Endodermal cell (in vitro differentiated cells): ENCODE results near the gene SLC12A9. TPM values are rescaled to one million over a fixed set of nuclear protein-coding genes. Genes with fewer than 3 reads are reported as not detected.

Source experiments
- DNase-seq: peaks from one replicate; pipeline ENCODE4 v3.0.0-alpha.2; 2017
- H3K27ac ChIP-seq: 2 replicates; pipeline ENCODE4 v1.5.1; 2013; ENCODE audit warnings: mild to moderate bottlenecking, low read depth, low read length, moderate library complexity
- H3K27me3 ChIP-seq: 2 replicates; pipeline ENCODE4 v1.6.1; 2013; ENCODE audit warnings: mild to moderate bottlenecking, low read length, moderate library complexity; ENCODE audit not compliant: insufficient read depth, control insufficient read depth, poor library complexity, severe bottlenecking
- H3K36me3 ChIP-seq: 2 replicates; pipeline ENCODE4 v1.7.0; 2013; ENCODE audit warnings: mild to moderate bottlenecking, low read length, moderate library complexity; ENCODE audit not compliant: control insufficient read depth, insufficient read depth
- H3K4me1 ChIP-seq: one replicate; pipeline ENCODE4 v1.7.0; 2013; ENCODE audit warnings: low read length; ENCODE audit not compliant: control insufficient read depth, insufficient read depth
- H3K4me3 ChIP-seq: 2 replicates; pipeline ENCODE4 v1.5.1; 2013; ENCODE audit warnings: mild to moderate bottlenecking, low read length, moderate library complexity
- H3K9ac ChIP-seq: 2 replicates; pipeline ENCODE4 v1.6.1; 2013; ENCODE audit warnings: mild to moderate bottlenecking, low read length, moderate library complexity; ENCODE audit not compliant: poor library complexity, severe bottlenecking; ENCODE audit errors: extremely low read depth
- H3K9me3 ChIP-seq: 2 replicates; pipeline ENCODE4 v1.6.1; 2013; ENCODE audit warnings: mild to moderate bottlenecking, low read length, moderate library complexity; ENCODE audit not compliant: control insufficient read depth
- H3K27ac Mint-ChIP-seq: 2 replicates; pipeline ENCODE4 v1.8.0; 2020; ENCODE audit warnings: mixed read lengths
- H3K27me3 Mint-ChIP-seq: 2 replicates; pipeline ENCODE4 v1.8.0; 2021; ENCODE audit warnings: mild to moderate bottlenecking, mixed read lengths; ENCODE audit not compliant: insufficient read depth
- H3K36me3 Mint-ChIP-seq: 2 replicates; pipeline ENCODE4 v1.8.0; 2020; ENCODE audit warnings: low read depth, mixed read lengths
- H3K4me1 Mint-ChIP-seq: 2 replicates; pipeline ENCODE4 v1.8.0; 2020; ENCODE audit warnings: mixed read lengths
- H3K4me3 Mint-ChIP-seq: 2 replicates; pipeline ENCODE4 v1.8.0; 2020; ENCODE audit warnings: mild to moderate bottlenecking, moderate library complexity, mixed read lengths
- H3K9me3 Mint-ChIP-seq: 2 replicates; pipeline ENCODE4 v1.8.0; 2020; ENCODE audit warnings: mild to moderate bottlenecking, mixed read lengths
- WGBS, 2 experiments: methylation state at CpG; one replicate each; pipeline versions ENCODE4 v1.1.5 to v1.1.7; 2013; ENCODE audit warnings: missing lambda C conversion rate in 2 of 2, mixed read lengths in 1 of 2; ENCODE audit not compliant: insufficient coverage in 1 of 2, insufficient read length in 1 of 2; 5-methylcytosine and 5-hydroxymethylcytosine counted together
- total RNA-seq, 2 donors: library from RNA; stranded (reverse); fragmentation: NEBNext Ultra II Directional in 1 of 2; extraction: Animal tissue kit (Norgen Biotek cat#: 25700) in 1 of 2; gene quantifications; 2 replicates in 1 of 2; 3 replicates in 1 of 2; pipeline ENCODE4 v1.2.1, GENCODE V29; 2021
- TF ChIP-seq, protein P1 (sequence below): fragments of 200-600 bp; sonication (generic); conservative IDR thresholded peaks from 2 replicates; pipeline ENCODE4 v1.5.0; 2021; ENCODE audit warnings: antibody characterized with exemption, mild to moderate bottlenecking

SLC12A9 gene
- total RNA-seq, 2 donors from 2014 or later, result 22.5 to 35.1 TPM

DNA sequence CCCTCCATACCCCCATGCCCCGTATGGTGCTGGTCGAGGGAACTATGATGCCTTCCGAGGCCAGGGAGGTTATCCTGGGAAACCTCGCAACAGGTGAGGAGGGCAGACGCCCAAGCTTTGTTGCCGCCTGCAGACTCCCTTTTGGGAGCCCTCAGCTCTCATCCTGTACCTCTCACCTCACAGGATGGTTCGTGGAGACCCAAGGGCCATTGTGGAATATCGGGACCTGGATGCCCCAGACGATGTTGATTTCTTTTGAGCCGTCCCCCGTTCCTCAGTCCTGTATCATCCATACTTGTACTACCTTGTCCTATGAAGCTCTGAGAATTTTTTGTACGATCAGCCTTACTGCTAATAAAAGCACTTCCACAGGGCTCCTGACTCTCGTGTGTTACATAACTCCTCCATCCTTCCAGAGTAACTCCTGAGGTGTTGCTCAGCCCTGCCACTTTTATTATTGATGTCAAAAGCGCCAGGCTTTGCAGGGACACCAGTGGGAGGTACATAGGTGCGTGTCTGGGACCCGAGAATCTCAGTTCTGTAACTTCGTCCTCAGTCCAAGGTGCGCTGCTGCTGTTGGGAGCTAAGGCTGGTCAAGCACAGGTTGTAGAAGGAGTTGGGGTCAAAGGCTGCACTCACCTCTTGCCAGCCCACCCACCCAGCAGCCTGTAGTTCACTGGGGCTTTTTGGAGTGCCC lies 35.9 kb downstream of the SLC12A9 start:
- TF ChIP-seq, protein P1, sequence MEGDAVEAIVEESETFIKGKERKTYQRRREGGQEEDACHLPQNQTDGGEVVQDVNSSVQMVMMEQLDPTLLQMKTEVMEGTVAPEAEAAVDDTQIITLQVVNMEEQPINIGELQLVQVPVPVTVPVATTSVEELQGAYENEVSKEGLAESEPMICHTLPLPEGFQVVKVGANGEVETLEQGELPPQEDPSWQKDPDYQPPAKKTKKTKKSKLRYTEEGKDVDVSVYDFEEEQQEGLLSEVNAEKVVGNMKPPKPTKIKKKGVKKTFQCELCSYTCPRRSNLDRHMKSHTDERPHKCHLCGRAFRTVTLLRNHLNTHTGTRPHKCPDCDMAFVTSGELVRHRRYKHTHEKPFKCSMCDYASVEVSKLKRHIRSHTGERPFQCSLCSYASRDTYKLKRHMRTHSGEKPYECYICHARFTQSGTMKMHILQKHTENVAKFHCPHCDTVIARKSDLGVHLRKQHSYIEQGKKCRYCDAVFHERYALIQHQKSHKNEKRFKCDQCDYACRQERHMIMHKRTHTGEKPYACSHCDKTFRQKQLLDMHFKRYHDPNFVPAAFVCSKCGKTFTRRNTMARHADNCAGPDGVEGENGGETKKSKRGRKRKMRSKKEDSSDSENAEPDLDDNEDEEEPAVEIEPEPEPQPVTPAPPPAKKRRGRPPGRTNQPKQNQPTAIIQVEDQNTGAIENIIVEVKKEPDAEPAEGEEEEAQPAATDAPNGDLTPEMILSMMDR, result no peak
- peaks cover 25% of the 10 kb centered on the region for H3K4me1 Mint-ChIP-seq
- no peaks in the 10 kb centered on the region for H3K27me3 ChIP-seq
- H3K9me3 Mint-ChIP-seq, result no peaks in the 10 kb centered on the region
- peak overlapping the region; percentile 64 for H3K27ac Mint-ChIP-seq
- no peaks in the 10 kb centered on the region for H3K9me3 ChIP-seq
- no peak for DNase-seq
- H3K27ac ChIP-seq, result peak overlapping the region; percentile 80
- peak overlapping the region; percentile 71 for H3K4me3 Mint-ChIP-seq
- peaks cover 2% of the 10 kb centered on the region for H3K4me1 ChIP-seq
- peaks cover 55% of the 10 kb centered on the region for H3K36me3 ChIP-seq
- no peaks in the 10 kb centered on the region for H3K27me3 Mint-ChIP-seq
- peak overlapping the region; percentile 72 for H3K9ac ChIP-seq
- 84 to 88% methylated on average over 15 to 18 of the region's 18 CpGs for WGBS, 2 experiments
- H3K4me3 ChIP-seq, result peak overlapping the region; percentile 79
- peaks cover 53% of the 10 kb centered on the region for H3K36me3 Mint-ChIP-seq

DNA sequence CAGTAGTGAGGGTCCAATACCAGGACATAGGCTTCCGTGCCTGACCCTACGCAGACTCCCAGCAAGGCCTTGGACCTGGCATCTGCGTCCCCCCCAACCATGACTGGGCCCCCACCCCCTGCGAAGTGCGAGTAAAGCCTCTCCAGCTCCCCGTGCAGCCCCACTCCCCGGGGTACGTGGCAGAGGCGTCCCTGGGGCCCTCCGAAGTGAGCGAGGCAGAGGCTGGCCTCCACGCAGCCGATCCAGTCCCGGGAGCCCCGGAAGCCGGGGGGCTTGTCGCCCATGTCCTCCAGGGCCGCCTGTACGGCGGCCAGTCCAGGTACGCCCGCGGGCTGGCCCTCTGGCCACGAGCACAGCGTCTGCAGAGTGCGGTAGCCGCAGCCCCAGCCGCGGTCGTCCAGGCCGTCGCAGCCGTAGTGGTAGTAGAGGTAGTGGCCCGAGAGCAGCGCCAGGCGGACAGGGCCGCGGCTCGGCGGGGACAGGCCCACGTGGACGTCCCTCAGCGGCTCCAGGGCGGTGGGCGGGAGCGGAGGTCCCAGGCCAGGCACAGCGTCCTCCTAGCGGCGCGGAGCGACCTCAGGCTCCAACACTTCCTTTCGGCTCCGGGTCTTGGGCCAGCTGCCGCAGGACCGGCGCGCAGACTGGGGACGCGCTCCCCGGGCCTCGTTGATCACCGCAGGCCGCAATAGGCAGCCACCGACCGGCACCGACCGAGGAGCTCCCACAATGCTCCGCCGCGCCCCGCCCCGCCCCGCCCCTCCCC lies 36.7 kb downstream of the SLC12A9 start, which contains the start of gene UFSP1:
UFSP1 (minus strand) TSS at position 728 of the 763 bp plus-strand sequence; CDS start at position 284, 444 bp downstream.
- TF ChIP-seq, protein P1, result peak; percentile 37
- no peaks in the 10 kb centered on the region for H3K9me3 ChIP-seq
- Mint-ChIP-seq H3K4me1 (peaks cover 26% of the 10 kb centered on the region), H3K4me3 (peak within 1 kb of the TSS; percentile 71), H3K27ac (peak within 1 kb of the TSS; percentile 98), H3K9me3 (no peaks in the 10 kb centered on the region), H3K27me3 (no peaks in the 10 kb centered on the region), H3K36me3 (peaks cover 46% of the 10 kb centered on the region)
- no peaks in the 10 kb centered on the region for H3K27me3 ChIP-seq
- no peak for DNase-seq
- peaks cover 48% of the 10 kb centered on the region for H3K36me3 ChIP-seq
- H3K9ac ChIP-seq, result peak within 1 kb of the TSS; percentile 72
- peaks cover 2% of the 10 kb centered on the region for H3K4me1 ChIP-seq
- H3K4me3 ChIP-seq, result peak within 1 kb of the TSS; percentile 79
- 5 to 11% methylated on average over 23 to 66 of the region's 73 CpGs for WGBS, 2 experiments
- peak within 1 kb of the TSS; percentile 86 for H3K27ac ChIP-seq

DNA sequence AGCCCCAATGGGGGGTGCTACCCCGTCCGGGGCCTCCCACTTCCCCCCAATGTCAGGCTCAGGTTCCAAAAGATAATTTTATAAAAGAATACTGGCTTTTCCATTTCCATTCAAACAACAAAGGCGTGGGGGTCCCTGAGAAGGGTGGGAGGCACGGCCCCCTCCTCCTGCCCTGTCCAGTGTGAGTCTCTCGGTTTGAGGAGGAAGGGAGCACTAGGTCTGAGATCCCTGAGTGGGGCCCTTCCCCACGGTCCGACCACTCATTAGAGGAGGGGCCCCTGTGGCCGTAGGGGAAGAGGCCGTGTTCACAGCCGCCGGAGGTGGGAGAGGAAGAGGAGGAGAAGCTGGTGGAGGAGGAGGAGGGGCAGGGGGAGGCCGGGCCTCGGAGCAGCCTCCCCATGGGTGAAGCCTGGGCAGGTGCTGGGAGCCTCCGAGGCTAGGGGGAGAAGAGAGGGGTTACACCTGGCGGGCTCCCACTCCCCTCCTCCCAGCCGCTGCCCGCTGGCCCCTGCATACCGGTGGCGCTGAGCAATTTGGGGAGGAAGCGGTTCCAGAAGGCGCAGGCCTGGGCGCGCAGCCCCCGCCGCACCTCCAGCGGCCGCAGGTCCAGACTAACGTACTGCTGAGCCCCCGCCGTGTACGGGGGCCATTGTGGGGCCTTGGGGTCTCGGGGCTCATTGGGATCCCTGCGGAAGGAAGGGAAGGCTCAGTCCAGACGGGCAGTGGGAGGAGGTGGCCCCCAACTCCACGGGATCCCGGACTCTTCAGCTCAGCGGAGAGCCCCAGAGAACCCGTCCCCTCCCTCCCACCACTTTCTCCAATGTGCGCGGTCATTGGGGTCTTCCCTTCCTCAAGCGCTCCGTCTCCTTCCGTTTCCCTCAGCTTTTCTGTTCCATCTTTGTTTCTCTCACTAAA lies 38.4 kb downstream of the SLC12A9 start:
- no peaks in the 10 kb centered on the region for H3K9me3 Mint-ChIP-seq
- Histone ChIP-seq H3K4me3 (peak overlapping the region; percentile 78), H3K27ac (peak overlapping the region; percentile 86), H3K9me3 (no peaks in the 10 kb centered on the region), H3K27me3 (peaks cover under 1% of the 10 kb centered on the region), H3K9ac (no peak overlapping the region), H3K36me3 (peaks cover 30% of the 10 kb centered on the region), H3K4me1 (peaks cover 2% of the 10 kb centered on the region)
- H3K27ac Mint-ChIP-seq, result peak overlapping the region; percentile 98
- WGBS, 2 experiments, result 54 to 69% methylated on average over 16 to 41 of the region's 43 CpGs
- H3K4me3 Mint-ChIP-seq, result peak overlapping the region; percentile 71
- H3K27me3 Mint-ChIP-seq, result peaks cover under 1% of the 10 kb centered on the region
- H3K4me1 Mint-ChIP-seq, result peaks cover 28% of the 10 kb centered on the region
- DNase-seq, result peak; percentile 79
- peaks cover 30% of the 10 kb centered on the region for H3K36me3 Mint-ChIP-seq
- TF ChIP-seq, protein P1, result no peak
